ENCODE results near the gene THYN1. TPM values are rescaled to one million over a fixed set of nuclear protein-coding genes. Genes with fewer than 3 reads are reported as not detected.

THYN1 gene
- total RNA-seq, 1 experiment from 2014 or later, result 88.3 TPM

- H3K36me3 ChIP-seq (ENCODE audit: control insufficient read depth, insufficient read depth, low read length), result 0 out of 2 replicates have a peak, but pooled peaks cover 1% of the 10 kb centered on the region
- Mint-ChIP-seq H3K27ac (ENCODE audit: unreplicated experiment) (peak overlapping the region; percentile 1), H3K4me3 (ENCODE audit: unreplicated experiment) (no peak overlapping the region), H3K9me3 (ENCODE audit: unreplicated experiment) (no peaks in the 10 kb centered on the region), H3K27me3 (ENCODE audit: insufficient read depth, unreplicated experiment) (no peaks in the 10 kb centered on the region), H3K36me3 (ENCODE audit: insufficient read depth, unreplicated experiment) (peaks cover 2% of the 10 kb centered on the region), H3K4me1 (ENCODE audit: low read depth, unreplicated experiment) (peaks cover 15% of the 10 kb centered on the region)
- intact Hi-C loops (cut with micrococcal nuclease; ENCODE audit: unreplicated experiment), result no loop called here
- no peak overlapping the region for H3K4me3 ChIP-seq (ENCODE audit: low read depth, low read length)
- TF ChIP-seq, protein P1, sequence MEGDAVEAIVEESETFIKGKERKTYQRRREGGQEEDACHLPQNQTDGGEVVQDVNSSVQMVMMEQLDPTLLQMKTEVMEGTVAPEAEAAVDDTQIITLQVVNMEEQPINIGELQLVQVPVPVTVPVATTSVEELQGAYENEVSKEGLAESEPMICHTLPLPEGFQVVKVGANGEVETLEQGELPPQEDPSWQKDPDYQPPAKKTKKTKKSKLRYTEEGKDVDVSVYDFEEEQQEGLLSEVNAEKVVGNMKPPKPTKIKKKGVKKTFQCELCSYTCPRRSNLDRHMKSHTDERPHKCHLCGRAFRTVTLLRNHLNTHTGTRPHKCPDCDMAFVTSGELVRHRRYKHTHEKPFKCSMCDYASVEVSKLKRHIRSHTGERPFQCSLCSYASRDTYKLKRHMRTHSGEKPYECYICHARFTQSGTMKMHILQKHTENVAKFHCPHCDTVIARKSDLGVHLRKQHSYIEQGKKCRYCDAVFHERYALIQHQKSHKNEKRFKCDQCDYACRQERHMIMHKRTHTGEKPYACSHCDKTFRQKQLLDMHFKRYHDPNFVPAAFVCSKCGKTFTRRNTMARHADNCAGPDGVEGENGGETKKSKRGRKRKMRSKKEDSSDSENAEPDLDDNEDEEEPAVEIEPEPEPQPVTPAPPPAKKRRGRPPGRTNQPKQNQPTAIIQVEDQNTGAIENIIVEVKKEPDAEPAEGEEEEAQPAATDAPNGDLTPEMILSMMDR (IDR thresholded peaks at IDR 0.05; ENCODE audit: insufficient read depth in 1 of 2, low read depth in 1 of 2, low read length in 1 of 2, severe bottlenecking in 1 of 2, unreplicated experiment in 1 of 2), result no peak
- ChIA-PET POLR2A (no interaction called here), CTCF (interaction anchor here (1.0 to 1.2 kb wide), 2 partner anchors 15 to 19 kb away, joined by 3 read pairs; no protein-coding TSS in a partner anchor)
- H3K27me3 ChIP-seq (replicated peaks; ENCODE audit: control insufficient read depth, insufficient read depth, low read length), result no peaks in the 10 kb centered on the region
- no peaks in the 10 kb centered on the region for H3K9me3 ChIP-seq
- peaks cover 7% of the 10 kb centered on the region for H3K4me1 ChIP-seq
- no peak for DNase-seq
- no TSS peak for BruUV-seq (replicated peaks)
Observed at GRCh38 chr11:134229126-134229790, 23.9 kb downstream of the THYN1 start.

- no peaks in the 10 kb centered on the region for H3K27me3 ChIP-seq (replicated peaks; ENCODE audit: control insufficient read depth, insufficient read depth, low read length)
- POLR2A ChIA-PET, result no interaction called here
- Mint-ChIP-seq H3K27ac (ENCODE audit: unreplicated experiment) (no peak overlapping the region), H3K4me1 (ENCODE audit: low read depth, unreplicated experiment) (peaks cover 15% of the 10 kb centered on the region), H3K4me3 (ENCODE audit: unreplicated experiment) (no peak overlapping the region), H3K27me3 (ENCODE audit: insufficient read depth, unreplicated experiment) (no peaks in the 10 kb centered on the region), H3K9me3 (ENCODE audit: unreplicated experiment) (no peaks in the 10 kb centered on the region), H3K36me3 (ENCODE audit: insufficient read depth, unreplicated experiment) (peaks cover 7% of the 10 kb centered on the region)
- TF ChIP-seq, protein P1 (IDR thresholded peaks at IDR 0.05; ENCODE audit: insufficient read depth in 1 of 2, low read depth in 1 of 2, low read length in 1 of 2, severe bottlenecking in 1 of 2, unreplicated experiment in 1 of 2), result no peak
- no peaks in the 10 kb centered on the region for H3K9me3 ChIP-seq
- intact Hi-C loops (cut with micrococcal nuclease; ENCODE audit: unreplicated experiment), result no loop called here
- DNase-seq, result no peak
- CTCF ChIA-PET, result interaction anchor here (1.0 to 1.2 kb wide), 2 partner anchors 16 to 20 kb away, joined by 3 read pairs; no protein-coding TSS in a partner anchor
- H3K4me1 ChIP-seq, result peaks cover 7% of the 10 kb centered on the region
- no peak overlapping the region for H3K4me3 ChIP-seq (ENCODE audit: low read depth, low read length)
- H3K36me3 ChIP-seq (ENCODE audit: control insufficient read depth, insufficient read depth, low read length), result 0 out of 2 replicates have a peak, but pooled peaks cover 1% of the 10 kb centered on the region
- BruUV-seq (replicated peaks), result no TSS peak
Observed at GRCh38 chr11:134228625-134229024, 24.5 kb downstream of the THYN1 start.

GRCh38 chr11:134226806-134227325 lies 26.3 kb downstream of the THYN1 start:
- no TSS peak for BruUV-seq (replicated peaks)
- Mint-ChIP-seq H3K4me3 (ENCODE audit: unreplicated experiment) (no peak overlapping the region), H3K4me1 (ENCODE audit: low read depth, unreplicated experiment) (peaks cover 26% of the 10 kb centered on the region), H3K27ac (ENCODE audit: unreplicated experiment) (no peak overlapping the region), H3K36me3 (ENCODE audit: insufficient read depth, unreplicated experiment) (peaks cover 7% of the 10 kb centered on the region), H3K27me3 (ENCODE audit: insufficient read depth, unreplicated experiment) (no peaks in the 10 kb centered on the region), H3K9me3 (ENCODE audit: unreplicated experiment) (no peaks in the 10 kb centered on the region)
- DNase-seq, result no peak
- TF ChIP-seq, protein P1 (IDR thresholded peaks at IDR 0.05; ENCODE audit: insufficient read depth in 1 of 2, low read depth in 1 of 2, low read length in 1 of 2, severe bottlenecking in 1 of 2, unreplicated experiment in 1 of 2), result no peak
- intact Hi-C loops (cut with micrococcal nuclease; ENCODE audit: unreplicated experiment), result no loop called here
- no peaks in the 10 kb centered on the region for H3K9me3 ChIP-seq
- no peak overlapping the region for H3K4me3 ChIP-seq (ENCODE audit: low read depth, low read length)
- CTCF ChIA-PET, result no interaction called here
- peaks cover 19% of the 10 kb centered on the region for H3K4me1 ChIP-seq
- H3K36me3 ChIP-seq (ENCODE audit: control insufficient read depth, insufficient read depth, low read length), result no peaks in the 10 kb centered on the region
- POLR2A ChIA-PET, result no interaction called here
- H3K27me3 ChIP-seq (replicated peaks; ENCODE audit: control insufficient read depth, insufficient read depth, low read length), result no peaks in the 10 kb centered on the region

All from Caco-2 (cell line).